HepG2 (cell line): ENCODE results near the gene UXS1. TPM values are rescaled to one million over a fixed set of nuclear protein-coding genes. Genes with fewer than 3 reads are reported as not detected.

Experiments
- ATAC-seq: fragments of 200-7000 bp; cut with Tn5 transposase; 3 replicates; pipeline ENCODE4 v1.9.1; 2020; ENCODE audit warnings: mild to moderate bottlenecking, moderate library complexity
- BruUV-seq: library from RNA; stranded (reverse); fragments of 400-500 nt; replicated peaks from 2 replicates; lab custom pipeline; 2021; lab: Mats Ljungman, UMichigan
- CTCF ChIA-PET: fragments of 300-600 bp; formaldehyde crosslinking; extraction: SDS; loops from one replicate; lab custom pipeline; 2021; ENCODE audit warnings: low total read pairs, inconsistent platforms, low intra/inter-chr PET ratio; lab: Yijun Ruan, JAX
- POLR2A ChIA-PET: fragments of 350-600 bp; sonication (Branson Sonifier 250); formaldehyde crosslinking; loops from one replicate; lab custom pipeline; 2020; ENCODE audit warnings: antibody characterized with exemption, inconsistent platforms; lab: Yijun Ruan, JAX
- DNase-seq: peaks from one replicate; pipeline ENCODE4 v3.0.0-alpha.2; 2015; ENCODE audit warnings: low spot score
- FAIRE-seq: peaks from 3 replicates; lab custom pipeline; 2011; peaks lifted over from hg19 to GRCh38; lab: Jason Lieb, UNC
- H2AFZ ChIP-seq: one replicate; pipeline ENCODE4 v1.6.1; 2011; ENCODE audit warnings: low read length, inconsistent platforms
- H3K27ac ChIP-seq: fragments of 300-600 bp; 3 replicates; pipeline ENCODE4 v1.8.0; 2011; ENCODE audit warnings: mixed run types, mild to moderate bottlenecking, mixed read lengths, low read length, inconsistent platforms; ENCODE audit not compliant: insufficient read depth; ENCODE audit errors: extremely low read length
- H3K27me3 ChIP-seq, 2 experiments: fragments of 200-600 bp in 1 of 2; 2 replicates in 1 of 2; 3 replicates in 1 of 2; pipeline versions ENCODE4 v1.6.0 to v1.8.0; 2011; ENCODE audit warnings: low read length in 2 of 2, mild to moderate bottlenecking in 2 of 2, moderate library complexity in 2 of 2, inconsistent platforms in 1 of 2; ENCODE audit not compliant: insufficient read depth in 2 of 2, control insufficient read depth in 1 of 2
- H3K36me3 ChIP-seq, 2 experiments: fragments of 200-600 bp in 1 of 2; replicated peaks in 1 of 2; 2 replicates in 1 of 2; 3 replicates in 1 of 2; pipeline versions ENCODE4 v1.5.1 to v1.8.0; 2011; ENCODE audit warnings: low read length in 2 of 2, inconsistent platforms in 1 of 2; ENCODE audit not compliant: insufficient read depth in 2 of 2, control insufficient read depth in 1 of 2
- H3K4me1 ChIP-seq: 2 replicates; pipeline ENCODE4 v1.5.1; 2012; ENCODE audit warnings: low read length, inconsistent platforms; ENCODE audit not compliant: insufficient read depth
- H3K4me2 ChIP-seq: 2 replicates; pipeline ENCODE4 v1.6.0; 2011; ENCODE audit warnings: low read depth, low read length, inconsistent platforms
- H3K4me3 ChIP-seq, 3 experiments: fragments of 200-600 bp in 1 of 3; sonication (generic), shearing (Covaris generic) in 1 of 3; replicated peaks in 1 of 3; 2 replicates each; pipeline ENCODE4 v1.5.1; 2011 to 2016; ENCODE audit warnings: low read length in 3 of 3, inconsistent platforms in 2 of 3, low read depth in 2 of 3, mild to moderate bottlenecking in 2 of 3, control low read depth in 1 of 3, mixed read lengths in 1 of 3; ENCODE audit not compliant: insufficient read depth in 1 of 3
- H3K79me2 ChIP-seq: one replicate; pipeline ENCODE4 v1.6.1; 2011; ENCODE audit warnings: low read length, inconsistent platforms; ENCODE audit not compliant: insufficient read depth
- H3K9ac ChIP-seq: 2 replicates; pipeline ENCODE4 v1.6.0; 2011; ENCODE audit warnings: mild to moderate bottlenecking, low read depth, low read length, inconsistent platforms; ENCODE audit not compliant: insufficient read depth
- H3K9me3 ChIP-seq: 2 replicates; pipeline ENCODE4 v1.5.1; 2012; ENCODE audit warnings: mild to moderate bottlenecking, low read length
- H4K20me1 ChIP-seq: 2 replicates; pipeline ENCODE4 v1.6.0; 2011; ENCODE audit warnings: inconsistent platforms, mild to moderate bottlenecking, low read length, moderate library complexity; ENCODE audit not compliant: insufficient read depth
- ASH2L ChIP-seq: fragments of 300-600, 200-600 bp; sonication (generic); IDR thresholded peaks from 2 replicates; pipeline ENCODE4 v1.7.0; 2017; ENCODE audit warnings: low read depth, mild to moderate bottlenecking, moderate library complexity, mixed read lengths, low read length; ENCODE audit not compliant: insufficient read length
- MTF2 ChIP-seq: sonication (generic); formaldehyde crosslinking; IDR thresholded peaks from 2 replicates; pipeline ENCODE4 v1.5.0; 2020; ENCODE audit warnings: missing genetic modification reagents, borderline replicate concordance
- ZFP36L2 ChIP-seq: sonication (generic); formaldehyde crosslinking; IDR thresholded peaks from 2 replicates; pipeline ENCODE4 v1.4.0; 2020; ENCODE audit warnings: missing genetic modification reagents
- ZNF292 ChIP-seq: sonication (generic); formaldehyde crosslinking; IDR thresholded peaks from 2 replicates; pipeline ENCODE4 v1.8.1; 2022; ENCODE audit warnings: mild to moderate bottlenecking, low read depth, missing genetic modification reagents, borderline replicate concordance
- WGBS: methylation state at CpG from one replicate; pipeline ENCODE4 v1.1.6; 2017; ENCODE audit warnings: low lambda C conversion rate; 5-methylcytosine and 5-hydroxymethylcytosine counted together
- in situ Hi-C: cut with HindIII; loops from 2 replicates; pipeline ENCODE4 v1.10.0; 2017; ENCODE audit warnings: low pct_unique_long_range_greater_than_20kb; ENCODE audit not compliant: extremely low pct_ligation_motif_present
- intact Hi-C: fragments of 100-400 bp; cut with micrococcal nuclease; formaldehyde crosslinking; loops from one replicate; pipeline ENCODE4 v1.10.0; 2022; ENCODE audit not compliant: unreplicated experiment
- polyA plus RNA-seq, 8 experiments: library from polyadenylated mRNA; depleted of rRNA in 3 of 8; stranded (reverse) in 7 of 8; unstranded in 1 of 8; fragments of >200 nt; fragmentation: Illumina TruSeq in 4 of 8; extraction: Trizol in 4 of 8; gene quantifications; 2 replicates each; pipeline versions ENCODE4 v1.2.1 to v1.2.3, GENCODE V29; 2011 to 2016; ENCODE audit warnings: low read depth in 4 of 8, missing spikeins in 1 of 8, mixed read lengths in 1 of 8; ENCODE audit not compliant: insufficient read depth in 1 of 8
- total RNA-seq, 5 experiments: library from RNA; depleted of rRNA; stranded (reverse); fragments of >200 nt; fragmentation: Illumina TruSeq; extraction: Trizol; gene quantifications; 2 replicates each; pipeline ENCODE4 v1.2.3, GENCODE V29; 2016; ENCODE audit warnings: low read depth in 1 of 5
- TF ChIP-seq, protein P1 (sequence below): sonication (generic); formaldehyde crosslinking; IDR thresholded peaks from 2 replicates; pipeline ENCODE4 v1.5.0; 2020; ENCODE audit warnings: mild to moderate bottlenecking, missing genetic modification reagents
- TF ChIP-seq, protein P2 (sequence below): sonication (generic); formaldehyde crosslinking; IDR thresholded peaks from 2 replicates; pipeline ENCODE4 v1.9.0; 2021; ENCODE audit warnings: missing genetic modification reagents, borderline replicate concordance
- TF ChIP-seq, protein P3 (sequence below): sonication (generic); formaldehyde crosslinking; IDR thresholded peaks from 2 replicates; pipeline ENCODE4 v1.4.0; 2020; ENCODE audit warnings: mild to moderate bottlenecking, low read depth, missing genetic modification reagents
- TF ChIP-seq, protein P4 (sequence below): sonication (generic); formaldehyde crosslinking; IDR thresholded peaks from 2 replicates; pipeline ENCODE4 v1.8.1; 2023; ENCODE audit warnings: mild to moderate bottlenecking, inconsistent platforms, moderate library complexity, missing genetic modification reagents, borderline replicate concordance

UXS1 gene
- total and polyA plus RNA-seq, 2 of the 13 experiments (the other 11 are each of a cell fraction or from before 2014, with no cell fraction given): 53.3 to 110 TPM

DNA sequence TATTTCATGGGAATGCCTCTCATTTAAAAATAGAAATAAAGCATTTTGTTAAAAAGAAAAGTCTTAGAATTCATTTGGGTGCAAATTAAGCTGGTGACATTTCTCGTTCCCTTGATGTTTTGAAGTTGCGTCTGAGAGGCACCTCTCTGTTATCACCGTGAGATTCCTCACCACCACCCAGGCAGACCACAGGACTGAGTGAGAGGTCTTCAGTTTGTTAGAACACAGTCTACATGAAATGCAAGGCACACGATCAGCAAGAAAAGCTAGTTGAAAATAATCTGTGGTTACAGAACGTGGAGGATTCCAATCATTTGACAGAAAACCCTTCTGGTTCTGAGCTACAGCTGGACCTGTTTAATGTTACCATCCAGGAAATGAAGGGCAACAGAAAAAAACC, 116.0 kb downstream of the UXS1 start:
- intact Hi-C loops: no loop called here
- Histone ChIP-seq H3K9ac (no peak overlapping the region), H3K9me3 (no peaks in the 10 kb centered on the region), H3K4me3 (no peak overlapping the region), H3K36me3 (no peaks in the 10 kb centered on the region), H2AFZ (no peak overlapping the region), H3K27ac (no peak overlapping the region), H3K79me2 (no peaks in the 10 kb centered on the region), H3K4me1 (no peaks in the 10 kb centered on the region), H4K20me1 (no peaks in the 10 kb centered on the region), H3K27me3 (peaks cover 0 to 12% of the 10 kb centered on the region in 2 experiments; a peak in 2 of 5 replicates), H3K4me2 (no peak overlapping the region)
- no TSS peak for BruUV-seq
- in situ Hi-C loops: no loop called here
- POLR2A ChIA-PET: no interaction called here
- ATAC-seq (no peak), DNase-seq (no peak), FAIRE-seq (no peak)
- TF ChIP-seq ZNF292 (CRISPR knock-in tag) (no peak), MTF2 (CRISPR knock-in tag) (no peak), ZFP36L2 (CRISPR knock-in tag) (no peak), ASH2L (no peak)
- TF ChIP-seq, protein P1, sequence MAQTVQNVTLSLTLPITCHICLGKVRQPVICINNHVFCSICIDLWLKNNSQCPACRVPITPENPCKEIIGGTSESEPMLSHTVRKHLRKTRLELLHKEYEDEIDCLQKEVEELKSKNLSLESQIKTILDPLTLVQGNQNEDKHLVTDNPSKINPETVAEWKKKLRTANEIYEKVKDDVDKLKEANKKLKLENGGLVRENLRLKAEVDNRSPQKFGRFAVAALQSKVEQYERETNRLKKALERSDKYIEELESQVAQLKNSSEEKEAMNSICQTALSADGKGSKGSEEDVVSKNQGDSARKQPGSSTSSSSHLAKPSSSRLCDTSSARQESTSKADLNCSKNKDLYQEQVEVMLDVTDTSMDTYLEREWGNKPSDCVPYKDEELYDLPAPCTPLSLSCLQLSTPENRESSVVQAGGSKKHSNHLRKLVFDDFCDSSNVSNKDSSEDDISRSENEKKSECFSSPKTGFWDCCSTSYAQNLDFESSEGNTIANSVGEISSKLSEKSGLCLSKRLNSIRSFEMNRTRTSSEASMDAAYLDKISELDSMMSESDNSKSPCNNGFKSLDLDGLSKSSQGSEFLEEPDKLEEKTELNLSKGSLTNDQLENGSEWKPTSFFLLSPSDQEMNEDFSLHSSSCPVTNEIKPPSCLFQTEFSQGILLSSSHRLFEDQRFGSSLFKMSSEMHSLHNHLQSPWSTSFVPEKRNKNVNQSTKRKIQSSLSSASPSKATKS: no peak
- TF ChIP-seq, protein P2, sequence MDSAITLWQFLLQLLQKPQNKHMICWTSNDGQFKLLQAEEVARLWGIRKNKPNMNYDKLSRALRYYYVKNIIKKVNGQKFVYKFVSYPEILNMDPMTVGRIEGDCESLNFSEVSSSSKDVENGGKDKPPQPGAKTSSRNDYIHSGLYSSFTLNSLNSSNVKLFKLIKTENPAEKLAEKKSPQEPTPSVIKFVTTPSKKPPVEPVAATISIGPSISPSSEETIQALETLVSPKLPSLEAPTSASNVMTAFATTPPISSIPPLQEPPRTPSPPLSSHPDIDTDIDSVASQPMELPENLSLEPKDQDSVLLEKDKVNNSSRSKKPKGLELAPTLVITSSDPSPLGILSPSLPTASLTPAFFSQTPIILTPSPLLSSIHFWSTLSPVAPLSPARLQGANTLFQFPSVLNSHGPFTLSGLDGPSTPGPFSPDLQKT (CRISPR knock-in tag): no peak
- TF ChIP-seq, protein P3, sequence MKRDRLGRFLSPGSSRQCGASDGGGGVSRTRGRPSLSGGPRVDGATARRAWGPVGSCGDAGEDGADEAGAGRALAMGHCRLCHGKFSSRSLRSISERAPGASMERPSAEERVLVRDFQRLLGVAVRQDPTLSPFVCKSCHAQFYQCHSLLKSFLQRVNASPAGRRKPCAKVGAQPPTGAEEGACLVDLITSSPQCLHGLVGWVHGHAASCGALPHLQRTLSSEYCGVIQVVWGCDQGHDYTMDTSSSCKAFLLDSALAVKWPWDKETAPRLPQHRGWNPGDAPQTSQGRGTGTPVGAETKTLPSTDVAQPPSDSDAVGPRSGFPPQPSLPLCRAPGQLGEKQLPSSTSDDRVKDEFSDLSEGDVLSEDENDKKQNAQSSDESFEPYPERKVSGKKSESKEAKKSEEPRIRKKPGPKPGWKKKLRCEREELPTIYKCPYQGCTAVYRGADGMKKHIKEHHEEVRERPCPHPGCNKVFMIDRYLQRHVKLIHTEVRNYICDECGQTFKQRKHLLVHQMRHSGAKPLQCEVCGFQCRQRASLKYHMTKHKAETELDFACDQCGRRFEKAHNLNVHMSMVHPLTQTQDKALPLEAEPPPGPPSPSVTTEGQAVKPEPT: no peak
- TF ChIP-seq, protein P4, sequence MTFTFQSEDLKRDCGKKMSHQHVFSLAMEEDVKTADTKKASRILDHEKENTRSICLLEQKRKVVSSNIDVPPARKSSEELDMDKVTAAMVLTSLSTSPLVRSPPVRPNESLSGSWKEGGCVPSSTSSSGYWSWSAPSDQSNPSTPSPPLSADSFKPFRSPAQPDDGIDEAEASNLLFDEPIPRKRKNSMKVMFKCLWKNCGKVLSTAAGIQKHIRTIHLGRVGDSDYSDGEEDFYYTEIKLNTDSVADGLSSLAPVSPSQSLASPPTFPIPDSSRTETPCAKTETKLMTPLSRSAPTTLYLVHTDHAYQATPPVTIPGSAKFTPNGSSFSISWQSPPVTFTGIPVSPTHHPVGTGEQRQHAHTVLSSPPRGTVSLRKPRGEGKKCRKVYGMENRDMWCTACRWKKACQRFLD (CRISPR knock-in tag): no peak
- 29% methylated on average over 5 of the region's 5 CpGs for WGBS
- CTCF ChIA-PET: no interaction called here
